GM19238 (cell line): ENCODE data around the gene GALNT13.

Experiments
- DNase-seq: peaks from one replicate; pipeline ENCODE4 v3.0.0; 2011; ENCODE audit warnings: low spot score; ENCODE audit not compliant: insufficient read length

Gene GALNT13

DNA sequence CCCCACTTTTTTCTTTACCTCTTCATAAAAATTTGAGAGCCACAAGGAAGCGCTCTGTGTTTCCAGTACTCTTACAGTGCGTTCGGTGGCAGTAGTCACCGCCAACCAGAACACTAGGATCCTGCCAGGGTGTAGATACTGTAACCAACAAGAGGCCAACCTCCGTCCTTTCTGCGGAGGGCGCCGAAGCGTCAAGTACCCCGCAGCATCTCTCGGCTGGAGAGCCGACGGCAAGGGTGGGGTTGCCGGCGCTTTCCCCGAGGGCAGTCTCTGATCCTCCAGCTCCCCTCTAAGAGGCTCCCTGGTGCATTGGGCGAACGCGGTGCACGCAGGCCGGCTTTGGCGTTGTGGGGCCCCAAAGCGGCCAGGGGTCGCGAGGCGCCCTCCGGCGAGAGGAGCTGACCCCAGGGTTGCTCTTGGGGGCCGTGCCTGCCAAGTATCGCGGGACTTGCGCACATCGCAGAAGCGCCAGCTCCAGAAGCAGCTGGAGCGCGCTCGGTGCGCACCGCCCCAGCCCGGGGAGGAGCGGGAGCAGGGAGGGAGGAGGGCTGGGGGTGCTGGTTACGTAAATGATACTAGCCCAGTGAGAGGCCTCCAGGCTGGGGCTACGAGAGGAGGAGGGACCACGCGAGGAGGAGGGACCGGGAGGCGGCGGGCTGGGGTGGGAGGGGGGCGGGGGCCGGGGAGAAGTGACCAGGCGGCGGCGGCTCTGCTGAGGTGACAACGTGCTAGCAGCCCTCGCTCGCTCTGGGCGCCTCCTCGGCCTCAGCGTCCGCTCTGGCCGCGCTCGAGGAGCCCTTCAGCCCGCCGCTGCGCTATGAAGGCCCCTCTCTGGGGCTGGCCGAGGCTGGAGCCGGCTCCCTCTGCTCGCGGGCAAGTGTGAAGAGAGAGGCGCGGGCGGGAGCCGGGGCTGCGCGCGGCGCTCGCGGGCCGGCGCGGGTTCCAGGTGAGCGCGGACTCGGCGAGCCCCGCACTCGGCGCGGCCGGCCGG is at the start of gene GALNT13:
TSS of gene GALNT13 (plus strand) at position 692 of the 991 bp plus-strand sequence.
- no peak for DNase-seq

DNA sequence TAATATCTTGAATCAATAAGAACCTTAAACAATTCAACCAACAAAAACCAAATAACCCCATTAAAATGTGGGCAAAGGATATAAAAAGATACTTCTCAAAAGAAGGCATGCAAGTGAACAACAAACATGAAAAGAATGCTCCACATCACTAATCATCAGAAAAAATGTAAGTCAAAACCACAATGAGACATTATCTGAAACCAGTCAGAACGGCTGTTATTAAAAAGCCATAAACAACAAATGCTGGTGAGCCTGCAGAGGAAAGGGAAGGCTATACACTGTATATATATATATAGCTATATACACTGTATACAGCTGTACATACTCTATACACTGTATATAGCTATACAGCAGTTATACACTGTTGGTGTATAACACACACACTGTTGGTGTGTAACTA is 47.8 kb upstream of the GALNT13 start:
- DNase-seq, result no peak

DNA sequence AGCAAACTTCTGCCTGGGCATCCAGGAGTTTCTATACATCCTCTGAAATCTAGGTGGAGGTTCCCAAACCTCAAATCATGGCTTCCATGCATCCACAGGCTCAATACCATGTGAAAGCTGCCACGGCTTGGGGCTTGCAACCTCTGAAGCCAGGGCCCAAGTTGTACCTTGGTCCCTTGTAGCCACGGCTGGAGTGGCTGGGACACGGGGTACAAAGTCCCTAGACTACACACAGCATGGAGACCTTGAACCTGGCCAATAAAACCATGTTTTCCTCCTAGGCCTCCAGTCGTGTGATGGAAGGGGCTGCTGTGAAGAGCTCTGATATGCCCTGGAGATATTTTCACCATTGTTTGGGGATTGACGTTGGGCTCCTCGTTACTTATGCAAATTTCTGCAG is 43.4 kb upstream of the GALNT13 start:
- no peak for DNase-seq

DNA sequence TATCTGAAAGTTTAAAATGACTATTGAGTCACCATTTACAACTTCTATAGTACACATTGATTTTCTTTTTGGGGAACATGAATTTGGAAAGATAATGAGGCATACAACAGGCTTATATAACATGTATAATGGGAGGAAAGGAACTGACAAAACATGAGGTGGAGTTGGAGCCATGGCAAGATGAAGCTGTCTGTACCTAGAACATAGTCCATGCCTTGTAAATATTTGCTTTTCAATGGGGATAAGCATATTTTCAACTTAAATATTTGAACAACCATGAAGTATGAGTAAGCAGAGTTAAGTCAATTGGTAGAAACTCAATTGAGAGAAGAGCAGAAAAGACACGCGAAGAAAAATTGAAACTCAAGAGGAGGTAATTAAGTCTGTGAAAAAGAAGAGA is 37.1 kb upstream of the GALNT13 start:
- DNase-seq, result no peak

DNA sequence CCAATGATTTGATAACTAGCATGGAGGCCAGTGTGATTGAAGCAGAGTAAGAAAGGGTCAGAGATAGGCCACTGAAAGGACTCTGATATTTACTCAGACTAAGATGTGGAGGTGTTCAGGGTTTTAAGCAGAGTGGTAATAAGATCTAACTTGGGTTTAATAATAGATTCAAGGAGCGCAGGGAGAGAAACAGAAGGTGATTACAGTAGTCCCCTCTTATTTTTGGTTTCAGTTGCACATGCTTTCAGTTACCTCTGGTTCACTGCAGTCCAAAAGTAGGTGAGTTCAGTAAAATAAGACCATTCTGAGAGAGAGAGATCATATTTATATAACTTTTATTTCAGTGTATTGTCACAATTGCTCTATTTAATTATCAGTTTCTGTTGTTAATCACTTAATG is 13.5 kb upstream of the GALNT13 start:
- no peak for DNase-seq

DNA sequence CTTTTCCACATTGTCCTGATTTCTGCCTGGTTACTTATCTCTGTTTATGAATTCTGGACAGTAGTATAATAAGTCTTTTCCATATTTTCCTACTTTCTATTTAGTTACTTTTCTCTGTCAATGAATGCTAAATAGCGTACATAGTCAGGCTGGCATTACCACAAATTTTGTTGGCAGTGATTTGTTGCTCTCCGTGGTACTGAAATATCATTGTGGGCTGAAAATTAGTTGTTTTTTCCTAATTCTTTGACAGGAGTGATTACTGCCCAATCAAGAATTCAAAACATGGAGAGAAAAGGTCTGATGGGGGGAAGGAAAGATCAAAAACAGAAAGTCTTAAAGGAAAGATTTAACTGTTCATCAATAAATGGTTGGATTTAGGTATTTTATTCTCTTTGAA is 7.7 kb upstream of the GALNT13 start:
- no peak for DNase-seq

DNA sequence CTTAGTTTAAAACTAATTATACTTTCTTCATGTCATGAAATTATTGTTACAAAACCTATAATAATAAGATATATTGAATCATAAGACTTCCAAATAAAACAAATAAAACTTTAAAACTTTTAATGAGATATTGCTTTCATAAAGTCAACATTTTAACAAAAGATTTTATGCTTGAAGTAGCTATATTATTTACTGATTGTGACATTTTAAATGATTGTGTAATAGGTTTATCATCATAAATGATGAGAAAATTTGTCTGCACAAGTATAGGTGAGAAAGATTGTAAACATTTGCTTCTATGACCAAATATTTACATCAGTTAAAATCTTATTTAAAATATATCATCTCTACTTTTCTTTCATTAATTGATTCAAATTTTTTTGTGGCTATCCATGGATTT is 5.1 kb upstream of the GALNT13 start:
- no peak for DNase-seq

DNA sequence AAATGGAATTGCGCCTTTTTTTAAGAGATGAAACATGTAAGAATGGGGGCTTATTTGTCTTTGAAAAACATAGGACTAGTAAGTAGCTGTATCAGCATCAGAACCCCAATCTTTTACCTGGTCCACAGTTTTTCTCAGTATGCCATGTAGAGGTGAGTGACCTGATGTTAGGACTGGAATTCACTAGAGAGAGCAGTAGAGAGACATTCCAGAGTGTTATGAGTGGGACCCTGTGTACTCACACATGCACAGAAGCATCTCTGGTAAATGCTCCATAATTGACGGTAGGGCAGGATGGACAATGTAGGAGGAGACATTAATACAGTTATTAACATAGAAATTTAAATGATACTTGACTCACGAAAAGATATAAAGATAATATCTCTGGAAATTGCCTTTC is 1.4 kb upstream of the GALNT13 start:
- DNase-seq, result no peak

DNA sequence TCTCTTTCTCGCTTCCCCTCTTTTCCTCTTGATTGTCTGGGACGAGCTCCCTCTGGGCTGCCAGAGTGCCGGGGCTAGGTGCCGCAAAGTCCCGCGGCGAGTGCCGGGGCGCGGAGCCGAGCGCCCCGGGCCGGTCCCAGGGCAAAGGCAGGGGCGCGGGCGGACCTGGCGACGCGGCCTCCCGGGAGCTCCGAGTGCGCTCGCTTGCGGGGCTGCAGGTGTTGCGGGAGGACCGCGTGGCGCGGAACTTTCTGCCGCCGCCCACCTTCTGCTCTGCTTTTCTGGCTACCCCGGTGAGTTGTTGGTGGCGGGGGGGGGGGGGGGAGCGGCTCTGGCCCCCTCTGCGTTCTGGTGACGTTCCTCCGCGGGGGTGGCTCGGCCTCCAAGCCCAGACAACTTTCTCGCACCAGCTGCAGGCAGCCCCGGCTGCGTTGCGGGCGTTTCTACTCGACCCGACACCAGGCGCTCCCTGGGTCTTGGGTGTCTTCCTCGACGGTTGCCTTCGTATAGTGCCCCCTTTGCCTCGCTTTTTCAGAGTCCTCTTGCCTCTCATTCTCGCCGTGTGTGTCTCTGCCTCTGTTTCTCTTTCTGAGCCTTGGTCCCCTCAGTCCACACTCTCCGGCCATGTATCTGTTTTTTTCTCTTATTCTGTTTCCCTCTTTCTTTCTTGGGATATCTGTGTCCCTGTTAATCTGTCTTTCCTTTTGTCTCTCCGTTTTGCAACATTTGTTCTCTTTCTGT is 759 bp downstream of the GALNT13 start:
- no peak for DNase-seq

DNA sequence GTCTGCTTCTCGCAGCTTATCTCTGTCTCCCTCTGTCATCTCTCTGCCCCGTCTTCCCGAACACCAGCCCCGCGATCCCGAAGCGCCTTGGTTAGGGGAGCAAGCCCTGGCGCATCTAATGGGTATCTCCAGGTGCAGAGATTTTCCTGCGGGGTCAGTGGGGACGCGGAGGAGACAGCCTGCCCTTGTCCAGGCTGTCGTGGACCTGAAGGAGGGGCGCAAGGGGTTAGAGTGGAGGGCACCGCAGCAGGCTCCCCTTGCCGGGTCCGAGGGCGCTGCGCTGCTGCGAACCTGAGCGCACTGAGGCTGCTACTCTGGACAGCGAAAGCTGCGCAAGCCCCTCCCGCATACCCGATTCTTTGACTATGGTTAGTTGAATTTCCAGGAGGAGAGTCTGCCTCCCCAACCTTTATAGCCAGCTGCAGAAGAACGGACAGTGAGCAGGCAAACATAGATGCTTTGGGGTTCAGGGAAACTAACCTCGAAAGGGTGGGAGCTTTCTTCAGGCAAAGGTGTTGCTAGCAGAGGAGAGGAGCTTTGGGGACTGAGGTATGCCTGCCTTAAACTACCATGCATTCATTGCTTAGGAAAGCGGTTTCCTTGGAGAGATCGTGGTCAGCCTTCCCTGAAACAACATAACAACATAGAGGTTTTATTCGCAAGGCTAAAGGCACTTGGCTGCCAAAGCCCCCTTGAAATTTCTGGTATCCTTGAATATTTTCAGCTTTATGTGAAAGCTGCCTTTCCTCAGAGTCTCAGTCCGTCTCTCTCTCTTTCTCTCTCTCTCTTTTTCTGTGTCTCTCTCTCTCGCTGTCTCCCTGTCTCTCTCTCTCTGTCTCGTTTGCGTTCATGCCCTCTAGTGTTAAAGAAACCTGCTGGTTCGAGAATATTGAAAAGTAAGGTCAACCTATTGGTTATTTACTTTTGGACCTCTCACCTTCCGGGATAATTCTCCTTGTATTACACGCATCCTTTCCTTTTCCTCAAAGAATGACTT is 1.6 kb downstream of the GALNT13 start:
- DNase-seq, result no peak

DNA sequence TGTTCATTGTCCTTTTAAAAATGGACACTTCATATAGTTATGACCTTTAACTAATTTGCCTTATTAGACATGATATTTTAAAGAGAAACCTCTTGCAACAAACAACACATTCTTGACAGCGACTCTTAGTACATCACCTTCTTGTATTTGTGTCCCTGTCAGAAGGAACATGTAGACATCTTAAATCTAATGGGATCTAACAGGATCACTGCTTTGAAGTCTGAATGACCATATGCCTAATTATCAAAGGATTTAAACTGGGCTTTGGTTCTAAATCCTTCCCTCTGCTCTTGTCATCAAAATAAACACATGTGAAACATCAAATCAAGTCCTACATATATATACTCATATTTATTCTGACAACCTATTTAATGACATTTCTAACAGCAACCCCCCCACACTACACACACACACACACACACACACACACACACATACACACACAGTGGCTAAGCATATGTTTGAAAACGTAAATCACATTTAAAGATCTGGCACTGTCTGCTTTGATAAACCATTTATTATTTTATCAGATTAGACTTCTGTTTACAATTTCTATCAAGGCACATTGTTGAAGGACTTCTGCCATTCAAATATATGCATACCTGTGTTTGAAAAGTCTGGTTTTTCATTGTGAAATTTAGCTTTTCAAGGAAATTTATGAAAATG is 4.2 kb downstream of the GALNT13 start:
- no peak for DNase-seq

DNA sequence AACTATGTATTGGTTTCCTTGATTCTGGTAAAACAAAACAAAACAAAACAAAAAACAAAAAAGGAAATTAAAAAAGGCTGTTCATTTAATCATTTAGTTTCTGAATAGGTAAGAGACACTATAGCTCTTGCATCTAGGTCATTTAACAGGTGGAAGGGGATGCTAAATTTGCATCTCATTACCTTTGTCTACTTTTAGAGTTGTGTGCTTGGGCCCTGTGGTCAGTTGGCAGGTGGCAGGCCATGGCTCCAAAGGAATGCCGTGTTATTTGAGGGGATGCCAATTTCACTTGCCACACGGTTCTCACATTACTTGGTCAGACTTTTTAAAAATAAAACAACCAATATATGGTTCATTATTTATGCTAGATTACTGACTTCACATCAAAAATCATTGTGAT is 9.2 kb downstream of the GALNT13 start:
- no peak for DNase-seq

DNA sequence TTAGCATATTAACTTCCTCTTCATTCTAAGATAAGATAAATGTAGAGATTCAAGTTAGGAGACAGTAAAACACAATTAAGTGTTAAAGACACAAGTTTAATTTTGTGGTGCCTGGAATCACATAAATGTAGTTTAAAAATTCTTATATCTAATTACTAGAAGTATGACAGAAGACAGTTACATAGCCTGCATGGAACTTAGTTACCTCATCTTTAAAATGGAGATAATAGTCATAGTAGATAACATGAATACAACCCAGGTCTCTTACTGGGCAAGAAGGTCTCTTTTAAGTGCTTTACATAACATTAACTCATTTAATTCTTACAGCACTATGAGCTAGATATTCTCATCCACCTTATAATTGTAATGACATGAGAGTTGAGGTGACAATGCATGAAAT is 15.1 kb downstream of the GALNT13 start:
- no peak for DNase-seq

DNA sequence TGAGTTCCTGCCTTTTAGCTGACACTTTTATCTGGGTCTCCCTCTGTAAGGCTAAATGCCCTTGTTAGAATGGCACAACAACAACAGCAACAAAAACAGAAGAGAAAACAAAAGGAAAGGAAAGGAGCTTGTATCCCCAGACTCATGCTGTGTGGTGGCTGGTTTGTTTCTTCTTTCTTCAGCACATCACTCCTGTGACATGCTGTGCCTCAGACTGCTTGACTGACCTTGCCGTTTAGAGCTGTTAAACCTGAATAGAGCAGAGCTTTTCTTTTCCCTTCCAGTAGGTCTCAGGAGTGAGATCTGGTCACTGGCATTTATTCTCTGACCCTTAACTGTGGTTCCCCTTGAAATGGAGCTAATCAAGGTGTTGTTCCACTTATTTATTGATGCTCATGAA is 18.9 kb downstream of the GALNT13 start:
- no peak for DNase-seq

DNA sequence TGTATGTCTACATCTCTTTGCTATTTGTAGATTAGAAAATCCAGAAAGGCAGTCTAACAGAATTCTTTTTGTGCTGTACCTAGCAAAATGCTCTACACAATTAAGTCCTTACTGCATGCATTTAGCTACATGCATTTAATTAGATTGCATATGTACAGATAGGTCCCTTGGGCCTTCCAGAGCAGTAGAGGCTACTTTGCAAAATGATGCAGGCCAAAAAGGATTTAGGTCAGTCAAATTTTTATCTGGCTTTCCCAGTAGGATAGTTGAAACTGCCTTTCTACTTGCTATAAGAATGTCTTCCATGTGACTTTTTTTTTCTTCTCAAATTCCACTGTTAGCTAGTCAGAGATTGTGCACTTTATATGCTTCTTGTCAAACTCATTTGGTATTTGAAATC is 19.3 kb downstream of the GALNT13 start:
- no peak for DNase-seq

DNA sequence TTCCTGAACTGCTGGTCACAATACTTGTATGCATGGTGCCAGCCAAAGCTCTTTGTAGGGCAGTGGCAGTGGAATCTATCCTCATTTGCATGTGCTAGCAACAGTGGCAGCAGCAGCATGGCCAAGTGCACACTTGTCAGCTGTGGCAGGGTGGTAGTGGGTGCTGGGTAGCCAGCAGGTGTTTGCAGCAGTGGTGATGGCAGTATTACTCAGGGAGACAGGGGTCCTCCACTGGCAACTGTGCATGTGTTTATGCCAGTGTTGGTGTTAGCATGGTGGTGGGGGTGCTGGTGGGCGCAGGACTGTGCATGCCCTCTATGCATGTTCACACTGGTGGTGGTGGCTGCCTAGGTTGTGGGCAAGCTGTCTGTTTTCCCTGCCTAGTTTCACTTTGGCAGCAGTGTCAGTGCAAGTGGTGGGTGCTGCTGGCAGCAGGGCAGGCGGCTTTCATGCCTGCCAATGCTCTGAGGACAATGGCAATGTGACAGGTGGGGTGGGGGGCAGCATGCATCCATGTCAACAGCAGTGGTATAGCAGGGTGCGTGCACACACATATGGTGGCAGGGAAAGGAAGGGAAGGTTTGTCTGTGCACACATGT is 41.2 kb downstream of the GALNT13 start:
- DNase-seq, result no peak

DNA sequence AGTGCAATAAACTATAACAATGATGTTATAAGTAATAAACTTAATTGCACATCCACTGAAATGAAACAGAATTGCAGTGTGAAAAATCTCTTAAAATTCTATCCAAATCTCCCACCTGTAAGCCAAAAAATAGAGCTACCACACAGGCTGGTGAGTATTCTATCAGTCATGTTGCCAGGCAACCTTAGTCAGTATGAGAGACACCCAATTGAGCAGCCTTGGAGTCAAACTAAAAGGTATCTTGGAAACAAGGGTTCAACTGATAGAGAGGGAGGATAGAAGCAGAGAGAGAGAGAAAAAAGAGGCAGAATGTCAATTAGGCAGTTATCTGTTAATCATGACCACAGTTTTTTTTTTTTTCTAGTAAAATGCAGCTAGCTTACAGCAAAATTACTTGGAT is 45.8 kb downstream of the GALNT13 start:
- no peak for DNase-seq

DNA sequence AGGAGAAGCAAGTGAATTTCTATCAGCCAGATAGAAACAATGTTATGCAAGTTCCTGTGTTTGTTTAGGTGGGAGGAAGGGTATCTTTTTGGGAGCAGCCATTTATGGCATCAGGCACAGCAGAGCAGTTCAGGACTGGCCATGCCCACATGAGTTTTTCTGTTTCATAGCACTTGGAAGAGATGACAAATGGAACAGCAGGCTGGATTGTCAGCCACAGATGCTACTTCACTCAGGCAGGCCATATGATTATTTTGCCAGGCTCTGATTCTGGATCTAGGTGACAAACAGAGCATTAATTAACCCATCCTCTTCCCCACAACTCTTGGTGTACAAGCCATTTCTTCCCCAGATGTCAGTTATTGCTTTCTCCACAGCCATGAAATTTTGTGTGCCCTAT is 63.8 kb downstream of the GALNT13 start:
- no peak for DNase-seq

DNA sequence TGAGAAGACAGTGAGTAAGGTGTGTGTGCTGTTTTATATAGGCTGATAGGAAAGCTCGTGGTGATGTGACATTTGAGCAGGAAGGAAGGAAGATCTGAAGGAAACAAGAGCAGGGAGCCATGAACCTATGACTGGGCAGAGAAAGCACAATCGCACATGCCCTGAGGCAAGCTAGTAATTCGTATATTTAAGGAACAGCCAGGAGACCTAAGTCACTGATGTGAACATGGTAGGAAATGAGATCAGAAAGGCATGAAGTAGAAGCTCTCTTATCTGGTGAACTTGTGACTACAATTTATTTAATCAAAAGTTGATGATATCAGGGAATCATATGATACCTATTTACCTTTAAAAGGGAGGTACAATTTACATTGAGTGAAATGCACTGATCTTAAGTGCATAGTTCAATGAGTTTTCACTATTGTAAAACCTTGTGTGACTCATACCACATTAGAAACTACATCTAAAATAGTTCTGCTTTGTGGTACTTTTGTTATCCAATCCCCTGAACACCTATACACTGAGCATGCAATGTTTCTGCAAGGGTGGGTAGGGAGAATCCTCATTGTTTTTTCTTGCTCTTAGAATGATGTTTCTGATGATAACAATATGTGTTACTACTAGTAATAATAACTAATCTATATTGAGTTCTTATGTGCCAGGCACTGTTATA is 67.5 kb downstream of the GALNT13 start:
- DNase-seq, result no peak

DNA sequence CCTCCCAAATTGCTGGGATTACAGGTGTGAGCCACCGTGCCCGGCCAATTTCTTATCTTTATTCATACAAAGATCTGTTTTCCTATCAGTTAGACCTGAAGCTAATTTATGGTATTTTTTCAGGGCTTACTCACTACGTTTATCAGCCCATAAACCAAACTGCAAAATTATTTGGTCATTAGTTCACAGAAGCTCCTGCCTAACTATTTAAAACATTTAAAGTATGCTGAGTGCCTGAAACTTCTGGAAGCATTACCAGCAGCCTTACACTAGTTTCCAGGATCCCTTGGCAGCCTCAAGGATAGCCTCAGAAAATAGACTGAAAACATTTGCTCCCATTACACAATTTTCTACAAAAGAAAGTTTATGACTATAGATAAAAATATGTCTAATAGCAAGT is 68.8 kb downstream of the GALNT13 start:
- DNase-seq, result no peak
